GM04503 (cell line): ENCODE data around the gene TMEM219.

ENCODE experiments used
- DNase-seq: peaks from one replicate; pipeline ENCODE4 v3.0.0-alpha.2; 2012; ENCODE audit warnings: low read depth

TMEM219 gene

DNA sequence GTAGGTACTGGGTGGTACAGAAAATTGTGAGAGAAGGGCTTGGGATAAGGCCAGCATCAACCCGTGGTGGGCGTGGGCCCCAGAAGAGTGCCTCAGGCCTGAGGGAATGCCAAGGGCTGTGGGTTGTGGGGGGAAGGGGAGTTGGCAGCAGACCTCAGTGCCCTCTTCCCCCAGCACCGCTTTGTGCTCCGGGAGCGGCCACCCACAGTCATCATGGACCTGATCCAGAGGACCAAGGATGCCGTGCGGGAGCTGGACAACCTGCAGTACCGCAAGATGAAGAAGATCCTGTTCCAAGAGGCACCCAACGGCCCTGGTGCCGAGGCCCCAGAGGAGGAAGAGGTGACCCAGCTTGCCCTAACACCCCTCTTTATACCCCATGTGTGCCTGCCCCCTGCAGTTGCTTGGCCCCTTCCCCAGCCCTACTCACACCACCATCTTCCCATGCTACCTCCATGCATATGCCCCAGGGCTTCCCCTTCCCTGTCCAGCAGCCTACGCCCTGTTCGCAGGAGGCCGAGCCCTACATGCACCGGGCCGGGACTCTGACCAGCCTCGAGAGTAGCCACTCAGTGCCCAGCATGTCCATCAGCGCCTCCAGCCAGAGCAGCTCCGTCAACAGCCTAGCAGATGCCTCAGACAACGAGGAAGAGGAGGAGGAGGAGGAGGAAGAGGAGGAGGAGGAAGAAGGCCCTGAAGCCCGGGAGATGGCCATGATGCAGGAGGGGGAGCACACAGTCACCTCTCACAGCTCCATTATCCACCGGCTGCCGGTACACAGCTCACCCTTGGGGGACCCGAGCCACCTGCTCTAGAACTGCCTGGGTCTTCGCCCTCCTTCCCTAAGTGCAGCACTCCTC is 20.9 kb downstream of the TMEM219 start:
- DNase-seq = no peak

DNA sequence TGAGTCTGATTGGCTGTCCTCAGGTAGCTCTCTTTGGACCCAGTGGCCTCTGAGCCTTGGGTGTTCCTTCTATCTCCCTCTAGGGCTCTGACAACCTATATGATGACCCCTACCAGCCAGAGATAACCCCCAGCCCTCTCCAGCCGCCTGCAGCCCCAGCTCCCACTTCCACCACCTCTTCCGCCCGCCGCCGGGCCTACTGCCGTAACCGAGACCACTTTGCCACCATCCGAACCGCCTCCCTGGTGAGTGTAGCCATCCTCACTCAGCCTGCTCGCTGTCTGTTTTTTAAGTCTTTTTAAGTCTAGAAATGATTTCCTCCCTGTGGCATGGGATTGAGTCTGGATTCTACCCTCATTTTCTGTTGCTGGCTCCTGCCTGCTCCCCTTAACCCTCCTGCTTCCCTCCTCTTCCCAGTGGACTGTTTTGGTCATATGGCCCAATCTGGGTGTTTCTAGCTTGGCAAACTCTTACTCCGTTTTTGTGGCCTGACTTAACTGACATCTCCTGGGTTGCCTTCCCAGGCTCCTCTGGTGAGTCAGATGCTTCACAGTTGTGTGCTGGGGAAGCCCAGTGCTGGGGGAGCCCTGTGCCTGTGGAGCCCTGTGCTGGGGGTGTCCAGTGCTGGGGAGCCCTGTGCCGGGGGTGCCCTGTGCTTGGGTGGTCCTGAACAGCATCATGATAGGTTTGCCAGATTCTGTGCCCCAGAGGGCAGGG is 21.7 kb downstream of the TMEM219 start:
- DNase-seq = peak; percentile 45

DNA sequence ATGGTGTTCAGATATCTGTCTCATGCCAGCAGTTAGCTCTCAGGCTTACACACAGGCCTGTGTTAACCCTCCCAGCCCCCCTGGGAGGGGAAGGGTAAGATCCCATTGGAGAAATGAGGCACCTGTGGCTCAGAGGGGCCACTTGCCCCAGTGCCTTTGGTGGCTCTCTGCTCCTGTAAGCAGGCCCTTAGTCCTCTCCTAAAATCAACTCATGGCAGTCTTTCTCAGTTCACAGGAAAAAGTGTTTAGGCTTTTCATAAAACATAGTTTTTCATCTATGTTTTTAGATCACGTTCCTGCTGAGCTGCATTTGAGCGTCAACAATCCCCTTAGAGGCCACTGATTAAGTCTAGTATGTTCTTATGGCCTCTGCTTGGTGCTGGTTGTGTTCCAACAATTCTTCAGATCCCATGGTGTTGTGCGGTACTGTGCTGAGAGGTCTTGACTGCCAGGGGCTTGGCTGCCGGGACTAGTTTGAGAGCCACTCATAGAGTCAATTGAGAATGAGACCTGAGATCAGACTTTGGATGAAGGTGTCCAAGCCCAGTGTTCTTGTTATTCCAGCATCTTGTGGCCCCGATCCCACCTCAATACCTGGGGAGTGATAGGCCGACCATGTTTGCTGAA is 22.4 kb downstream of the TMEM219 start:
- DNase-seq = no peak

DNA sequence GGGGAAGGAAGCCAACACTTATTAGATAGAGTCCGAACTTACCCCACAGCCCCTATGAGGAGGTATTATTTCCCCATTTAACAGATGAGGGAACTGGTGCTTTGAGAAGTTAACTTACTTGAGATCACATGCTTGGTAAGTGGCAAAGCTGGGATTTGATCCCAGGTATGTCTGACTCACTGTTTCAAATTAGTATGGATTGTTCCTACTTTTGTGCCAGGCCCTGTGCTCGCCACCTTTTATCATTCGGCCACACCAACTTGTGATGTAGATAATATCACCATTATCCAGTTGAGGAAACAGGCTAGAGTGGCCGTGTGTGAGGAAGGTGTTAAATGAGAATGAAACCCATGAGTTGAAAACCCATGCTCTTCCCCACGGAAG is 22.9 kb downstream of the TMEM219 start:
- no peak for DNase-seq

DNA sequence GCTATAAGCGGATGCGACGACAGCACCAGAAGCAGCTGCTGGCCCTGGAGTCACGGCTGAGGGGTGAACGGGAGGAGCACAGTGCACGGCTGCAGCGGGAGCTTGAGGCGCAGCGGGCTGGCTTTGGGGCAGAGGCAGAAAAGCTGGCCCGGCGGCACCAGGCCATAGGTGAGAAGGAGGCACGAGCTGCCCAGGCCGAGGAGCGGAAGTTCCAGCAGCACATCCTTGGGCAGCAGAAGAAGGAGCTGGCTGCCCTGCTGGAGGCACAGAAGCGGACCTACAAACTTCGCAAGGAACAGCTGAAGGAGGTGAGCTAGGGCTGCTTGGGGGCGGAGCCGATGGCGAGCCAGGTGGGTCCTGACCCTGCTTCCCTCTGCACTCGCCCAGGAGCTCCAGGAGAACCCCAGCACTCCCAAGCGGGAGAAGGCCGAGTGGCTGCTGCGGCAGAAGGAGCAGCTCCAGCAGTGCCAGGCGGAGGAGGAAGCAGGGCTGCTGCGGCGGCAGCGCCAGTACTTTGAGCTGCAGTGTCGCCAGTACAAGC is 23.5 kb downstream of the TMEM219 start:
- no peak for DNase-seq

DNA sequence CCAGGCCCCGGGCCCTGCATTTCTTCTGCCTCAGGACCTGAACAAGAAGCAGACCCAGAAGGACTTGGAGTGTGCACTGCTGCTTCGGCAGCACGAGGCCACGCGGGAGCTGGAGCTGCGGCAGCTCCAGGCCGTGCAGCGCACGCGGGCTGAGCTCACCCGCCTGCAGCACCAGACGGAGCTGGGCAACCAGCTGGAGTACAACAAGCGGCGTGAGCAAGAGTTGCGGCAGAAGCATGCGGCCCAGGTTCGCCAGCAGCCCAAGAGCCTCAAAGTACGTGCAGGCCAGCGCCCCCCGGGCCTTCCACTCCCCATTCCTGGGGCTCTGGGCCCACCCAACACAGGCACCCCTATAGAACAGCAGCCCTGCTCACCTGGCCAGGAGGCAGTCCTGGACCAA is 24.4 kb downstream of the TMEM219 start:
- DNase-seq = no peak

DNA sequence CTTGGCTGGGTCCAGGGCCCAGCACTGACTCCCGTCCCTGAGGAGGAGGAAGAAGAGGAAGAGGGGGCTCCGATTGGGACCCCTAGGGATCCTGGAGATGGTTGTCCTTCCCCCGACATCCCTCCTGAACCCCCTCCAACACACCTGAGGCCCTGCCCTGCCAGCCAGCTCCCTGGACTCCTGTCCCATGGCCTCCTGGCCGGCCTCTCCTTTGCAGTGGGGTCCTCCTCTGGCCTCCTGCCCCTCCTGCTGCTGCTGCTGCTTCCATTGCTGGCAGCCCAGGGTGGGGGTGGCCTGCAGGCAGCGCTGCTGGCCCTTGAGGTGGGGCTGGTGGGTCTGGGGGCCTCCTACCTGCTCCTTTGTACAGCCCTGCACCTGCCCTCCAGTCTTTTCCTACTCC is 25.1 kb downstream of the TMEM219 start:
- DNase-seq = no peak

DNA sequence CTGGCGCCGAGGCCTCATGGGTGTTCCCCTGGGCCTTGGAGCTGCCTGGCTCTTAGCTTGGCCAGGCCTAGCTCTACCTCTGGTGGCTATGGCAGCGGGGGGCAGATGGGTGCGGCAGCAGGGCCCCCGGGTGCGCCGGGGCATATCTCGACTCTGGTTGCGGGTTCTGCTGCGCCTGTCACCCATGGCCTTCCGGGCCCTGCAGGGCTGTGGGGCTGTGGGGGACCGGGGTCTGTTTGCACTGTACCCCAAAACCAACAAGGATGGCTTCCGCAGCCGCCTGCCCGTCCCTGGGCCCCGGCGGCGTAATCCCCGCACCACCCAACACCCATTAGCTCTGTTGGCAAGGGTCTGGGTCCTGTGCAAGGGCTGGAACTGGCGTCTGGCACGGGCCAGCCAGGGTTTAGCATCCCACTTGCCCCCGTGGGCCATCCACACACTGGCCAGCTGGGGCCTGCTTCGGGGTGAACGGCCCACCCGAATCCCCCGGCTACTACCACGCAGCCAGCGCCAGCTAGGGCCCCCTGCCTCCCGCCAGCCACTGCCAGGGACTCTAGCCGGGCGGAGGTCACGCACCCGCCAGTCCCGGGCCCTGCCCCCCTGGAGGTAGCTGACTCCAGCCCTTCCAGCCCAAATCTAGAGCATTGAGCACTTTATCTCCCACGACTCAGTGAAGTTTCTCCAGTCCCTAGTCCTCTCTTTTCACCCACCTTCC is 25.6 kb downstream of the TMEM219 start:
- no peak for DNase-seq

DNA sequence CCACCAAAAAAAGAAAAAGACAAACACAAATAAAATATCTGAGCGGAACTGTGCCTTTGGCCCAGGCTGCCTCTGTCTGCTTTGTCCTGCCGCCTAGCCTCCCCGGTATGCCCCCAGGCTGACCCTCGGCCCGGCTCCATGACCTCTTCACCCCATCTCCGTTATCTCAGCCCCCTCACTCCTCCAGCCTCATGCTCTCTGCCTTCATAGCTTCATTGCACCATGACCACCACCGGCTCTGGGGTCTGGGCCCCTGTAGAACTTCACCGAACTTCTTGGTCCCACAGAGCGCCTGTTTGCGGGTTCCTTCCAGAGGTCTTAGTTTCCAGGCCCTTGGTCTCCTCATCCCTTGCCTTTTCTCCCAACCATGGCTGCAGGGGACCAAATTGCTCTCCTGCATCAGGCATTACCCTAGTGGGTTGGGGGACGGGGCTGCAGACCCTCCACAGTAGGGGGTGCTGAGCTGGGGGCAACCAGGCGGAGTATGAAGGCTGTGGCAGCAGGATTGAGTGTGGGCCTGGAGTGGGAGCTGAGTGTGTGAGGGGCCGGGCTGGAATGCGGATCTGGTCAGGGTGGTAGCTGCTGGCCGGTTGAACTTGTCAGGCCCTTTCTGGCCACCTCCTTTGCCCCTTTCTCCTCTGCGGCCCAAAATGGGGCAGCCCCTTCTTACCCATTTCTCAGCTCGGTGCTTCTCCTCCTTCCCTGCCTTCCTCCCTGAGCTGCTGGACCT is 26.6 kb downstream of the TMEM219 start:
- DNase-seq = no peak

DNA sequence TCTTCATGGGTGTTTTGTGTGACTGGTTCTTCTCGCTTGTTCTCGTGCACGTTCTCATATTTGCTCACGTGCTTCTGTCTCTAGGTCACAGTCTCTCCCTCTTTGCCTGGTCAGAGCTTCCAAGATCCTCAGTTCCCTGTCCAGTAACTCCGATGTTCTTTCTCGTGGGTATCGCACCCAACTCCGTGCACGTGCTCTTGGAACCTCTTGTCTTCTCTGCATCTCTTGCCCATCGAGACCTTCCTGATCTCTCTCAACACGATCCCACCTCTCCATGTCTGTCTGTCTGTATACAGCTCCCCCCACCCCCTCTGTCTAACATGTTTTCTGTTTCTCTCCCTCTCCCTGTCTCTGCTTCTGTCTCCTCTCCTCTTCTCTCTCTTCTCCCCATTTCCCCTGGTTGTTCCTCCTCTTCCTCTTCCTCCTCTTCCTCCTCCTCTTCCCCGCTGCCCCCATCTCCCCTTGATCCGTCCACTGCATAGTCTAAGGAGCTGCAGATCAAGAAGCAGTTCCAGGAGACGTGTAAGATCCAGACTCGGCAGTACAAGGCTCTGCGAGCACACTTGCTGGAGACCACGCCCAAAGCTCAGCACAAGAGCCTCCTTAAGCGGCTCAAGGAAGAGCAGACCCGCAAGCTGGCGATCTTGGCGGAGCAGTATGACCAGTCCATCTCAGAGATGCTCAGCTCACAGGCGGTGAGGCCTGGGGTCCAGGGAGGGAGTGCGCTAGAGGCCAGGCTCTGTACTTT is 27.4 kb downstream of the TMEM219 start:
- DNase-seq = no peak

DNA sequence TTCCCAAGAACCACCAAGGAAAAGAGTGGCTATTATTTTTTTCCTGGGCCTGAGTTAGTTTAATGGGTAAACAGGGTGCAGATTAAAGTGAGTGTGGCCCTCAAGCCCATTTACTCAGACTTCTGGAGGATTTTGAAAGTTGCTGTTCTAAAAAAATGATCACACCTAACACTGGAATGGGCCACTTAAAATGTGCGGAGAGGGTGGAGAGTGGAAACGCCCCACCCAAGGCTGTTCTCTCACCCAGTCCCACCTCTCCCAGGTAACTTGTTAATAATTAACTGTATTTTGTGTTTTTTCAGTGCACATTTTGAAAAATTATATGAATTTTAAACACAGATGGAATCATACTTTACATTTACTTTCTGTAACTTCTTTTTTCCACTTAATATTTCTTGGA is 28.2 kb downstream of the TMEM219 start:
- no peak for DNase-seq

DNA sequence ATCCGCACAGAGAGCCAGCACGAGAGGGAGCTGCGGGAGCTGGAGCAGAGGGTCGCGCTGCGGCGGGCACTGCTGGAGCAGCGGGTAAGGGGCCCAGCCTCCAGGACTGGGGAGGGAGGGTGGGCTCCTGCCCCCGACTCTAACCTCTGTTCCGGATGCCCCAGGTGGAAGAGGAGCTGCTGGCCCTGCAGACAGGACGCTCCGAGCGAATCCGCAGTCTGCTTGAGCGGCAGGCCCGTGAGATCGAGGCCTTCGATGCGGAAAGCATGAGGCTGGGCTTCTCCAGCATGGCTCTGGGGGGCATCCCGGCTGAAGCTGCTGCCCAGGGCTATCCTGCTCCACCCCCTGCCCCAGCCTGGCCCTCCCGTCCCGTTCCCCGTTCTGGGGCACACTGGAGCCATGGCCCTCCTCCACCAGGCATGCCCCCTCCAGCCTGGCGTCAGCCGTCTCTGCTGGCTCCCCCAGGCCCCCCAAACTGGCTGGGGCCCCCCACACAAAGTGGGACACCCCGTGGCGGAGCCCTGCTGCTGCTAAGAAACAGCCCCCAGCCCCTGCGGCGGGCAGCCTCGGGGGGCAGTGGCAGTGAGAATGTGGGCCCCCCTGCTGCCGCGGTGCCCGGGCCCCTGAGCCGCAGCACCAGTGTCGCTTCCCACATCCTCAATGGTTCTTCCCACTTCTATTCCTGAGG is 29.1 kb downstream of the TMEM219 start:
- DNase-seq = no peak

DNA sequence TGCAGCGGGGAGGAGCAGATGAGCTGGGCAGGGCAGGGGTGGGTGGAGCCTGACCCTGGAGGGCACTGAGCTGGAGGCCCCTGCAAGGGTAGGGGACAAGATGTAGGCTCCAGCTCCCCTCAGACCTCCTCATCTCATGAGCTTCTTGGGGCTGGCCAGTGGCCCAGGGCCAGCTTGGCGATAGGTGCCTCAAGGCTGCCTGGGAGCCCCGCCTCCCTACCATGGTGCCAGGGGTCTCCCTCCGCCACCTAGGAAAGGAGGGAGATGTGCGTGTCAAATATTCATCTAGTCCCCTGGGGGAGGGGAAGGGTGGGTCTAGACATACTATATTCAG is 29.7 kb downstream of the TMEM219 start:
- DNase-seq = no peak

DNA sequence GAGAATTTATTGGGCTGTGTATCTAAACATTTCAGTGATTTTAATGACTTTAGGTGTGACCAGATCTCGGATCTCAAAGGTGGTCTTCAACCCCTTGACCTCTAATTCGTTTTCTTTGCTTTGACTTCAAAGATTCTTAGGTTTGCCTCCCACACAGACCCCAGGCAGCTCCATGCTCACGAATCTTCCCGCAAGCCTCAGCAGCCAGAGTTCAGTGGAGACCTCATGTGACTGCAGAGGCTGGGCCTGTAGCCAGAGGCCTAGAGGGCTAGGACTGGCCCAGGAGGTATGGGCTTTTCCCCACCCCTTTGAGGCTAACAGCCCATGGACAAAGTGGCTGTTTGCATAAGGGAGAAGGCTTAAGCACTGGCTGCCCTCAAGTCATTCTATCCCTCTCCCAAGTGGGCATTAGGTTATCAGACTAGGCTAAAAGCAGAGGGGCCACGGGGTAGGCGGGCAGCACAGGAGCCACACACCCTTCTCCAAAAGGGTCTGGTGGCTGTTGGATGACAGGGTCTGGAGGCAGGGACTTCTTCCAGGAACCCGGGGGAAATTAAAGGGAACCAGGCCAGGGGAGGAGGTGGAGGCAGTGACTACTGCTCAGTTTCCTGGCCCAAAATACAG is 30.6 kb downstream of the TMEM219 start:
- no peak for DNase-seq

DNA sequence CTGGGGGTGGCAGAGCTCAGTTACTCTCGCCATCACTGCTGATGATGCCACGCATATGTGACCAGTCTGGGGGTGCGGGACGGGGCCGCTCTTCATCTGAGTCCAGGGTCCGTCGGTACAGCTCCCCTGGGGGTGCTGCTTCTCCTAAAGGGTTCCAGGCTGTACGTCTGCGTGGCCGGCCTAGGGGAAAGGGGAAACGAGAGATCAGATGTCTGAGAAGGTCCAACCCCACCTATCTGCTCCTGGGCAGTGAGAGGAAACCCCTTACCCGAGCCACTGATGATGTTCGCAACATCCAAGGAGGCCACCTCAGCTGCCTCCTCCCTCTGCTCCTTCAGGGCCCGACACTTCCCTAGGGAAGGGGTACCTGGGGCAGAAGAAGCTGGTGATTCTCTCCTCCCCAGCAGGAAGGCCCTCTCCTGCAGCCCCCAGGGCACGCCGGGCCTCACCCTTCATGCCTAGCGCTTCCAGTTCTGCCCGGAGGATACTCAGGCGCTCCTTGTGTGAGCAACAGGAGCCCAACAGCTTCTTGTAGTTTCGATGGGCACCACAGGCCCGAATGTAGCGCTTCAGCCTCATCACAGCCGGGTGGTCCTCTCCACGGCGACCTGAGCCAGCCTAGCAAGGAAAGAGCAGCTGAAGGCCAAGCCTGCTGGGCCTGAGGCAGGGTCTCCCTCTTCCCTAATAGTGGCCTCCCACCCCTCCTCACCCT is 31.5 kb downstream of the TMEM219 start:
- no peak for DNase-seq

DNA sequence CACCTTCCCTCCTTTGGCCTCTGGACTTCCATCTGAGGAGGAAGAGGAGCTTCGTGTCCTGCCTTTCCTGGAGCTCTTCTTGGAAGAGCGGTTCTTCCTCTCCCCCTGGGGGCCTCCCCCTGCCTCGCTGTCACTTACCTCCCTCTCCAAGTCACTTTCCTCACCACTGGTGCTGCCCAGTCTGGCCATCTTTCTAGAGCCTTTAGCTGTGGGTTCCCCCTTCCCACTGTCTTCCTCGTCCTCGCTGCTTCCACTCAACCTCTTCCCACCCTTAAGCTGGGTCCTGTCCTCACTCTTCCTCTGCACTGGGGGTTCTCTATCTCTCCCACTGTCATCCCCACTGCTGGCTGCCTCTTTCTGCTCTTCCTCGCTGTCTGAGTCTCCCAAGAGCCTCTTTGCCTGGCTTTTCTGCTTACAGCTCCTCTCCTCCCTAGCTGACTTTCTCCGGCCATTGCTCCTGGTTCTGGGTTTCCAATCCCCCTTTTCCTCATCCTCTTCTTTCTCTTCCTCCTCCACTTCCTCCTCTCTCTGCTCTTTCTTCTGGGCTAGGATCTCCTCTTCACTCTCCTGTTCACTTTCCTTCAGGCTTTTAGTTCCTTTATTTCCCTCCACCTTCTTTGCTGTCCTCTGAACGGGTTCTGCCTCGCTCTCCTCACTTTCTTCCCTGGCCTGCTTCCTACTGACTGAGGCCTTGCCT is 32.2 kb downstream of the TMEM219 start:
- no peak for DNase-seq

DNA sequence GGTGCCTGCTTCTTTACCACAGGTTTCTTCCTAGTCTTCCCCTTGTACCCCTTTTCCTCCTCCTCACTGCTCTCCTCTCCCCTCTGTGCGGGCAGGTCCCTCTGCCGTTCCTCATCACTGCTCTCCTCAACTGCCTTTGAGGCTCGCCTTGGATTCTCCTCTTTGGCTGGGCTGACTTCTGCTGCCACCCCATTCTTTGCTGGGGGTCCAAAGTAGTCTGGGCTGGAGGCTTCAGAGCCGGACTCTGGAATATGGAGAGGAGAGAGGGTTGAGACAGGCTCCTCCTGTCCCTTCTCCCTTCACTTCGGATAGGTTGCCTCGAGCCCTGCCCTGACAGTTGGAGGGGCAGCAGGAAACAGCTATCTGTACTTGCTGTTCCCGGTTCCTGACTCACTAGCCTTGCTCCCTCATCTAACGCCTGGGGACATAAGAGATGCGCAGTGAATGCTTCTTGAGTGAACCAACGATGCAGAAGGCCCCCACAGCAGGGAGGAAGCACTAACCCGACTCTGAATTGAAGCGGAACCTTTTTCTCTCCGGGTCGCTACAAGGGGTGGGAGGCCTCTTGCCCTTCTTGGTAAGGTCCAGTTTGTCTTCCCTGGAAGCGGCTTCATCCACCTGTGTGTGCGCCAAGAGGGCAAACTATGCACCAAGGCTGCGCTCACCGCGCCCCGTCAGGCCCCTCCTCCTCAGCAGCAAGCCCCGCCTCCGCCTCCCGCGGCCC is 32.9 kb downstream of the TMEM219 start:
- DNase-seq = no peak
